ENCODE measurements around the gene ATF7IP2. TPM values are rescaled to one million over a fixed set of nuclear protein-coding genes. Genes with fewer than 3 reads are reported as not detected.
"Not testable (repeated sequence)": the region's sequence is repeated elsewhere in the genome, so short reads cannot be mapped to it uniquely, and the experiment has no call there.

Gene ATF7IP2
- 10 to 100 TPM; 19.2 to 24.3 (median 19.5) TPM for polyA plus RNA-seq (ENCODE audit: insufficient read length in 4 of 4)

- peak; percentile 72 to 81 (median 74) for DNase-seq (ENCODE audit: low read depth in 4 of 4, low spot score in 3 of 4)
These were observed at the start of gene ATF7IP2 for GRCh38 chr16:10385725-10386516. ATF7IP2 (plus strand) TSS chr16:10386061; CDS start chr16:10430621, 44,560 bp downstream.

- DNase-seq (ENCODE audit: low read depth in 4 of 4, low spot score in 3 of 4), result no peak
These were observed 47.4 kb upstream of the ATF7IP2 start for GRCh38 chr16:10338426-10338825.

- DNase-seq (ENCODE audit: low read depth in 4 of 4, low spot score in 3 of 4), result no peak
These were observed 45.8 kb upstream of the ATF7IP2 start for GRCh38 chr16:10339777-10340732.

GRCh38 chr16:10343124-10343760 lies 42.6 kb upstream of the ATF7IP2 start:
- no peak for DNase-seq (ENCODE audit: low read depth in 4 of 4, low spot score in 3 of 4)

GRCh38 chr16:10344699-10345098 lies 41.2 kb upstream of the ATF7IP2 start:
- DNase-seq (ENCODE audit: low read depth in 4 of 4, low spot score in 3 of 4), result not testable (repeated sequence)

- DNase-seq (ENCODE audit: low read depth in 4 of 4, low spot score in 3 of 4), result no peak
These were observed 40.2 kb upstream of the ATF7IP2 start for GRCh38 chr16:10345629-10346028.

- no peak for DNase-seq (ENCODE audit: low read depth in 4 of 4, low spot score in 3 of 4)
These were observed 36.0 kb upstream of the ATF7IP2 start for GRCh38 chr16:10349851-10350250.

- no peak for DNase-seq (ENCODE audit: low read depth in 4 of 4, low spot score in 3 of 4)
These were observed 33.6 kb upstream of the ATF7IP2 start for GRCh38 chr16:10352262-10352661.

GRCh38 chr16:10355589-10355988 lies 30.3 kb upstream of the ATF7IP2 start:
- no peak for DNase-seq (ENCODE audit: low read depth in 4 of 4, low spot score in 3 of 4)

- DNase-seq (ENCODE audit: low read depth in 4 of 4, low spot score in 3 of 4), result no peak
These were observed 28.7 kb upstream of the ATF7IP2 start for GRCh38 chr16:10356870-10357842.

- DNase-seq (ENCODE audit: low read depth in 4 of 4, low spot score in 3 of 4), result not testable (repeated sequence)
These were observed 24.1 kb upstream of the ATF7IP2 start for GRCh38 chr16:10361747-10362076.

- no peak for DNase-seq (ENCODE audit: low read depth in 4 of 4, low spot score in 3 of 4)
These were observed 23.6 kb upstream of the ATF7IP2 start for GRCh38 chr16:10362077-10362863.

GRCh38 chr16:10362864-10363197 lies 23.0 kb upstream of the ATF7IP2 start:
- DNase-seq (ENCODE audit: low read depth in 4 of 4, low spot score in 3 of 4), result not testable (repeated sequence)

GRCh38 chr16:10366619-10367018 lies 19.2 kb upstream of the ATF7IP2 start:
- DNase-seq (ENCODE audit: low read depth in 4 of 4, low spot score in 3 of 4), result not testable (repeated sequence)

GRCh38 chr16:10367616-10368188 lies 18.2 kb upstream of the ATF7IP2 start:
- DNase-seq (ENCODE audit: low read depth in 4 of 4, low spot score in 3 of 4), result no peak

- DNase-seq (ENCODE audit: low read depth in 4 of 4, low spot score in 3 of 4), result no peak
These were observed 16.8 kb upstream of the ATF7IP2 start for GRCh38 chr16:10368969-10369551.

- no peak for DNase-seq (ENCODE audit: low read depth in 4 of 4, low spot score in 3 of 4)
These were observed 15.7 kb upstream of the ATF7IP2 start for GRCh38 chr16:10370096-10370726.

- no peak for DNase-seq (ENCODE audit: low read depth in 4 of 4, low spot score in 3 of 4)
These were observed 14.3 kb upstream of the ATF7IP2 start for GRCh38 chr16:10371592-10371991.
